Endothelial cell of umbilical vein (primary cell): ENCODE data around the gene CHRNA7. TPM values are rescaled to one million over a fixed set of nuclear protein-coding genes. Genes with fewer than 3 reads are reported as not detected.

Experiments
- BruUV-seq: library from RNA; stranded (reverse); fragments of 400-500 nt; replicated peaks from 2 replicates; lab custom pipeline; 2021; lab: Mats Ljungman, UMichigan
- CTCF ChIA-PET: fragments of 300-600, 350-600 bp; sonication (Branson Sonifier 250); formaldehyde crosslinking; loops from one replicate; lab custom pipeline; 2021; ENCODE audit warnings: antibody characterized with exemption, inconsistent platforms; lab: Charles Lee
- POLR2A ChIA-PET: fragments of 300-600, 350-600 bp; sonication (Branson Sonifier 250); formaldehyde crosslinking; loops from one replicate; lab custom pipeline; 2021; ENCODE audit warnings: antibody characterized with exemption, inconsistent platforms; lab: Charles Lee
- DNase-seq: peaks from one replicate; pipeline ENCODE4 v3.0.0-alpha.2; 2011; ENCODE audit warnings: low read depth, low spot score
- FAIRE-seq: peaks from 2 replicates; lab custom pipeline; 2011; peaks lifted over from hg19 to GRCh38; lab: Jason Lieb, UNC
- H2AFZ ChIP-seq: 2 replicates; pipeline ENCODE4 v1.6.0; 2012; ENCODE audit warnings: low read depth, low read length, control low read depth, inconsistent platforms
- H3K27ac ChIP-seq: 2 replicates; pipeline ENCODE4 v1.5.1; 2011; ENCODE audit warnings: low read depth, mild to moderate bottlenecking, control low read depth, low read length, moderate library complexity; ENCODE audit not compliant: insufficient read depth
- H3K27me3 ChIP-seq, 2 experiments: 2 replicates each; pipeline versions ENCODE4 v1.6.0 to v1.6.1; 2011; ENCODE audit warnings: low read length in 2 of 2, mixed read lengths in 1 of 2; ENCODE audit not compliant: control insufficient read depth in 2 of 2, insufficient read depth in 2 of 2
- H3K36me3 ChIP-seq, 2 experiments: 2 replicates in 1 of 2; 3 replicates in 1 of 2; pipeline ENCODE4 v1.5.1; 2011; ENCODE audit warnings: low read length in 2 of 2, mild to moderate bottlenecking in 1 of 2, moderate library complexity in 1 of 2; ENCODE audit not compliant: control insufficient read depth in 2 of 2, insufficient read depth in 2 of 2; ENCODE audit errors: extremely low read depth in 1 of 2
- H3K4me1 ChIP-seq: 3 replicates; pipeline ENCODE4 v1.5.1; 2011; ENCODE audit warnings: mild to moderate bottlenecking, low read length; ENCODE audit not compliant: control insufficient read depth, insufficient read depth; ENCODE audit errors: extremely low read depth
- H3K4me2 ChIP-seq: 2 replicates; pipeline ENCODE4 v1.6.1; 2011; ENCODE audit warnings: low read length, control low read depth, mixed read lengths; ENCODE audit not compliant: insufficient read depth
- H3K4me3 ChIP-seq, 3 experiments: fragments of 200-600 bp in 1 of 3; sonication (generic), shearing (Covaris generic) in 1 of 3; replicated peaks in 1 of 3; 2 replicates each; pipeline ENCODE4 v1.5.1; 2011 to 2016; ENCODE audit warnings: control low read depth in 3 of 3, low read length in 3 of 3, mild to moderate bottlenecking in 2 of 3, inconsistent platforms in 1 of 3, low read depth in 1 of 3, moderate library complexity in 1 of 3; ENCODE audit not compliant: insufficient read depth in 1 of 3
- H3K79me2 ChIP-seq: 2 replicates; pipeline ENCODE4 v1.6.0; 2012; ENCODE audit warnings: low read length, inconsistent platforms; ENCODE audit not compliant: control insufficient read depth, insufficient read depth
- H3K9ac ChIP-seq: replicated peaks from 2 replicates; pipeline ENCODE3; 2011; ENCODE audit warnings: low read length, control low read depth; ENCODE audit not compliant: insufficient read depth; ENCODE audit errors: extremely low read depth
- H3K9me1 ChIP-seq: replicated peaks from 3 replicates; pipeline ENCODE4 v1.6.0; 2011; ENCODE audit warnings: mild to moderate bottlenecking, low read length; ENCODE audit not compliant: control insufficient read depth, insufficient read depth; ENCODE audit errors: extremely low read depth
- H3K9me3 ChIP-seq: replicated peaks from 2 replicates; pipeline ENCODE4 v1.5.1; 2012; ENCODE audit warnings: low read length, inconsistent platforms; ENCODE audit not compliant: control insufficient read depth, insufficient read depth
- H4K20me1 ChIP-seq: replicated peaks from 2 replicates; pipeline ENCODE3; 2011; ENCODE audit warnings: mild to moderate bottlenecking, low read length; ENCODE audit not compliant: control insufficient read depth, insufficient read depth; ENCODE audit errors: extremely low read depth
- EZH2 ChIP-seq: IDR thresholded peaks from 2 replicates; pipeline ENCODE4 v1.6.1; 2012; ENCODE audit warnings: borderline replicate concordance, low read depth, mild to moderate bottlenecking, moderate library complexity, low read length, inconsistent platforms; ENCODE audit not compliant: severe bottlenecking
- FOS ChIP-seq: IDR thresholded peaks from 2 replicates; pipeline ENCODE4 v1.6.1; 2011; ENCODE audit warnings: mild to moderate bottlenecking, low read length, moderate library complexity, borderline replicate concordance; ENCODE audit not compliant: insufficient read depth
- GATA2 ChIP-seq: IDR thresholded peaks from 2 replicates; pipeline ENCODE4 v1.7.0; 2011; ENCODE audit warnings: low read depth, mild to moderate bottlenecking, moderate library complexity, mixed read lengths, low read length; ENCODE audit not compliant: insufficient read length, insufficient read depth
- JUN ChIP-seq: IDR thresholded peaks from 2 replicates; pipeline ENCODE4 v1.6.1; 2011; ENCODE audit warnings: borderline replicate concordance, low read depth; ENCODE audit not compliant: insufficient read length, insufficient read depth
- MAX ChIP-seq: IDR thresholded peaks from 2 replicates; pipeline ENCODE4 v1.6.1; 2011; ENCODE audit not compliant: insufficient read depth, insufficient read length
- MYC ChIP-seq: IDR thresholded peaks from one replicate; pipeline ENCODE4 v1.6.1; 2011; ENCODE audit warnings: mild to moderate bottlenecking, low read depth, low read length
- POLR2A ChIP-seq: IDR thresholded peaks from 2 replicates; pipeline ENCODE4 v1.6.1; 2012; ENCODE audit warnings: low read depth, mild to moderate bottlenecking, control low read depth, low read length
- POLR2AphosphoS5 ChIP-seq: IDR thresholded peaks from 2 replicates; pipeline ENCODE4 v1.6.1; 2012; ENCODE audit warnings: low read depth, mild to moderate bottlenecking, control low read depth, low read length, moderate library complexity; ENCODE audit not compliant: insufficient read depth
- dilution Hi-C: fragments of 300-500 bp; cut with MboI; formaldehyde crosslinking; loops from one replicate; pipeline ENCODE4 v1.15.0; 2019; ENCODE audit warnings: low sequenced_read_pairs; ENCODE audit not compliant: extremely low pct_ligation_motif_present
- intact Hi-C: fragments of 100-400 bp; cut with micrococcal nuclease; formaldehyde crosslinking; loops from one replicate; pipeline ENCODE4 v1.10.0; 2022
- polyA plus RNA-seq, 4 experiments: library from polyadenylated mRNA; depleted of rRNA in 3 of 4; stranded (reverse) in 3 of 4; unstranded in 1 of 4; fragments of >200 nt; gene quantifications; 2 replicates each; pipeline versions ENCODE4 v1.2.1 to v1.2.3, GENCODE V29; 2011 to 2012; ENCODE audit warnings: missing spikeins in 1 of 4
- total RNA-seq: library from RNA; stranded (reverse); gene quantifications from 2 replicates; pipeline ENCODE4 v1.2.3, GENCODE V29; 2021
- TF ChIP-seq, protein P1 (sequence below), 2 donors: IDR thresholded peaks; 1 replicate in 1 of 2; 2 replicates in 1 of 2; pipeline ENCODE4 v1.5.1; 2011; ENCODE audit warnings: low read length in 2 of 2, mild to moderate bottlenecking in 2 of 2, moderate library complexity in 2 of 2, control low read depth in 1 of 2, inconsistent platforms in 1 of 2, low read depth in 1 of 2; ENCODE audit not compliant: insufficient read depth in 1 of 2; ENCODE audit errors: extremely low read depth in 1 of 2

The CHRNA7 gene
- total and polyA plus RNA-seq, 2 donors (not counting 3 experiments of a cell fraction or from before 2014, with no cell fraction given), result 0.70 to 2.6 TPM

- H3K9ac ChIP-seq, result no peak overlapping the region
- dilution Hi-C loops (no loop called here), intact Hi-C loops (no loop called here)
- no peak overlapping the region for H2AFZ ChIP-seq
- FAIRE-seq (no peak), DNase-seq (no peak)
- ChIA-PET CTCF (no interaction called here), POLR2A (no interaction called here)
- H3K79me2 ChIP-seq, result no peaks in the 10 kb centered on the region
- TF ChIP-seq POLR2AphosphoS5 (no peak), EZH2 (no peak), FOS (no peak), JUN (no peak), GATA2 (no peak), MAX (no peak), POLR2A (no peak), MYC (no peak)
- TF ChIP-seq, protein P1, sequence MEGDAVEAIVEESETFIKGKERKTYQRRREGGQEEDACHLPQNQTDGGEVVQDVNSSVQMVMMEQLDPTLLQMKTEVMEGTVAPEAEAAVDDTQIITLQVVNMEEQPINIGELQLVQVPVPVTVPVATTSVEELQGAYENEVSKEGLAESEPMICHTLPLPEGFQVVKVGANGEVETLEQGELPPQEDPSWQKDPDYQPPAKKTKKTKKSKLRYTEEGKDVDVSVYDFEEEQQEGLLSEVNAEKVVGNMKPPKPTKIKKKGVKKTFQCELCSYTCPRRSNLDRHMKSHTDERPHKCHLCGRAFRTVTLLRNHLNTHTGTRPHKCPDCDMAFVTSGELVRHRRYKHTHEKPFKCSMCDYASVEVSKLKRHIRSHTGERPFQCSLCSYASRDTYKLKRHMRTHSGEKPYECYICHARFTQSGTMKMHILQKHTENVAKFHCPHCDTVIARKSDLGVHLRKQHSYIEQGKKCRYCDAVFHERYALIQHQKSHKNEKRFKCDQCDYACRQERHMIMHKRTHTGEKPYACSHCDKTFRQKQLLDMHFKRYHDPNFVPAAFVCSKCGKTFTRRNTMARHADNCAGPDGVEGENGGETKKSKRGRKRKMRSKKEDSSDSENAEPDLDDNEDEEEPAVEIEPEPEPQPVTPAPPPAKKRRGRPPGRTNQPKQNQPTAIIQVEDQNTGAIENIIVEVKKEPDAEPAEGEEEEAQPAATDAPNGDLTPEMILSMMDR (IDR thresholded peaks at IDR 0.05; ENCODE audit: extremely low read depth in 1 of 2, insufficient read depth in 1 of 2, low read depth in 1 of 2, low read length in 2 of 2), result no peak
- no peaks in the 10 kb centered on the region for H3K27me3 ChIP-seq
- H3K36me3 ChIP-seq, result no peaks in the 10 kb centered on the region
- H4K20me1 ChIP-seq, result no peaks in the 10 kb centered on the region
- H3K4me1 ChIP-seq, result no peaks in the 10 kb centered on the region
- no TSS peak for BruUV-seq
- H3K4me2 ChIP-seq, result no peak overlapping the region
- no peak overlapping the region for H3K27ac ChIP-seq
- H3K4me3 ChIP-seq, result no peak overlapping the region
- H3K9me1 ChIP-seq, result no peaks in the 10 kb centered on the region
- no peaks in the 10 kb centered on the region for H3K9me3 ChIP-seq
Measured at GRCh38 chr15:32053719-32054118, 23.4 kb downstream of the CHRNA7 start.
